Measurements from ENCODE around the gene SLC25A23.

The SLC25A23 gene

GRCh38 chr19:6489278-6490061 lies 29.9 kb upstream of the SLC25A23 start:
- in situ Hi-C loops (cut with HindIII; ENCODE audit: low sequenced_read_pairs) = no loop called here
- no peak overlapping the region for H3K4me3 ChIP-seq (ENCODE audit: low read depth, low read length)
- DNase-seq (ENCODE audit: low read depth, low spot score) = no peak
- TF ChIP-seq CTCF (IDR thresholded peaks at IDR 0.05; ENCODE audit: low read depth, low read length) = no peak

- no peak for DNase-seq (ENCODE audit: low read depth, low spot score)
- no peak for TF ChIP-seq CTCF (IDR thresholded peaks at IDR 0.05; ENCODE audit: low read depth, low read length)
- in situ Hi-C loops (cut with HindIII; ENCODE audit: low sequenced_read_pairs) = no loop called here
Observed at GRCh38 chr19:6484831-6485230, 25.2 kb upstream of the SLC25A23 start.

GRCh38 chr19:6484230-6484629 lies 24.6 kb upstream of the SLC25A23 start:
- H3K4me3 ChIP-seq (ENCODE audit: low read depth, low read length) = no peak overlapping the region
- DNase-seq (ENCODE audit: low read depth, low spot score) = no peak
- in situ Hi-C loops (cut with HindIII; ENCODE audit: low sequenced_read_pairs) = no loop called here
- TF ChIP-seq CTCF (IDR thresholded peaks at IDR 0.05; ENCODE audit: low read depth, low read length) = no peak

More at GRCh38 chr19:6484831-6485230, 25.2 kb upstream of the SLC25A23 start:
- H3K4me3 ChIP-seq (ENCODE audit: low read depth, low read length) = no peak overlapping the region

GRCh38 chr19:6483235-6483634 lies 23.6 kb upstream of the SLC25A23 start:
- H3K4me3 ChIP-seq (ENCODE audit: low read depth, low read length) = no peak overlapping the region
- TF ChIP-seq CTCF (IDR thresholded peaks at IDR 0.05; ENCODE audit: low read depth, low read length) = no peak
- DNase-seq (ENCODE audit: low read depth, low spot score) = no peak
- in situ Hi-C loops (cut with HindIII; ENCODE audit: low sequenced_read_pairs) = no loop called here

GRCh38 chr19:6482343-6482686 lies 22.7 kb upstream of the SLC25A23 start:
- no peak overlapping the region for H3K4me3 ChIP-seq (ENCODE audit: low read depth, low read length)
- in situ Hi-C loops (cut with HindIII; ENCODE audit: low sequenced_read_pairs) = no loop called here
- no peak for DNase-seq (ENCODE audit: low read depth, low spot score)
- no peak for TF ChIP-seq CTCF (IDR thresholded peaks at IDR 0.05; ENCODE audit: low read depth, low read length)

GRCh38 chr19:6481541-6482342 lies 22.1 kb upstream of the SLC25A23 start, which contains the start of gene DENND1C:
Gene DENND1C (minus strand): TSS chr19:6481787. CDS start chr19:6481695, 92 bp downstream.
- peak; percentile 58 for TF ChIP-seq CTCF (IDR thresholded peaks at IDR 0.05; ENCODE audit: low read depth, low read length)
- H3K4me3 ChIP-seq (ENCODE audit: low read depth, low read length) = no peak within 1 kb of the TSS
- in situ Hi-C loops (cut with HindIII; ENCODE audit: low sequenced_read_pairs) = no loop called here
- DNase-seq (ENCODE audit: low read depth, low spot score) = no peak

All from astrocyte of the spinal cord (primary cell).